ENCODE measurements around the gene CADM1.

Gene CADM1

GRCh38 chr11:115389790-115390189 is 114.4 kb downstream of the CADM1 start:
- H3K4me3 ChIP-seq (ENCODE audit: insufficient read length, low read depth), result no peak overlapping the region

GRCh38 chr11:115385226-115385625 is 119.0 kb downstream of the CADM1 start:
- Histone ChIP-seq H3K9me3 (ENCODE audit: insufficient read depth, low read length) (no peaks in the 10 kb centered on the region), H3K9ac (ENCODE audit: insufficient read length, low read depth) (no peak overlapping the region), H3K36me3 (ENCODE audit: insufficient read depth, insufficient read length, low read length) (no peaks in the 10 kb centered on the region), H3K4me3 (ENCODE audit: insufficient read length, low read depth) (no peak overlapping the region), H3K4me1 (ENCODE audit: insufficient read depth, insufficient read length) (peaks cover 3% of the 10 kb centered on the region), H3K27me3 (ENCODE audit: insufficient read depth, insufficient read length) (no peaks in the 10 kb centered on the region)
- no peak for DNase-seq (ENCODE audit: low read depth, low spot score)
- TF ChIP-seq ZNF274 (IDR thresholded peaks at IDR 0.05; ENCODE audit: low read depth, low read length) (no peak), YY1 (IDR thresholded peaks at IDR 0.05; ENCODE audit: insufficient read depth, insufficient read length) (no peak), SUZ12 (IDR thresholded peaks at IDR 0.05; ENCODE audit: extremely low read depth, insufficient read depth, insufficient read length) (no peak)

More at GRCh38 chr11:115389790-115390189, 114.4 kb downstream of the CADM1 start:
- TF ChIP-seq YY1 (IDR thresholded peaks at IDR 0.05; ENCODE audit: insufficient read depth, insufficient read length) (no peak), ZNF274 (IDR thresholded peaks at IDR 0.05; ENCODE audit: low read depth, low read length) (no peak), SUZ12 (IDR thresholded peaks at IDR 0.05; ENCODE audit: extremely low read depth, insufficient read depth, insufficient read length) (no peak)
- no peaks in the 10 kb centered on the region for H3K27me3 ChIP-seq (ENCODE audit: insufficient read depth, insufficient read length)
- no peaks in the 10 kb centered on the region for H3K9me3 ChIP-seq (ENCODE audit: insufficient read depth, low read length)
- peaks cover 3% of the 10 kb centered on the region for H3K4me1 ChIP-seq (ENCODE audit: insufficient read depth, insufficient read length)
- DNase-seq (ENCODE audit: low read depth, low spot score), result no peak
- no peaks in the 10 kb centered on the region for H3K36me3 ChIP-seq (ENCODE audit: insufficient read depth, insufficient read length, low read length)
- H3K9ac ChIP-seq (ENCODE audit: insufficient read length, low read depth), result no peak overlapping the region

- no peaks in the 10 kb centered on the region for H3K27me3 ChIP-seq (ENCODE audit: insufficient read depth, insufficient read length)
- no peak for TF ChIP-seq YY1 (IDR thresholded peaks at IDR 0.05; ENCODE audit: insufficient read depth, insufficient read length)
- no peak for TF ChIP-seq ZNF274 (IDR thresholded peaks at IDR 0.05; ENCODE audit: low read depth, low read length)
- TF ChIP-seq SUZ12 (IDR thresholded peaks at IDR 0.05; ENCODE audit: extremely low read depth, insufficient read depth, insufficient read length), result no peak
Observed at GRCh38 chr11:115384236-115384635, 120.0 kb downstream of the CADM1 start.

GRCh38 chr11:115383431-115383830 is 120.8 kb downstream of the CADM1 start:
- no peak for DNase-seq (ENCODE audit: low read depth, low spot score)
- H3K9ac ChIP-seq (ENCODE audit: insufficient read length, low read depth), result no peak overlapping the region
- TF ChIP-seq YY1 (IDR thresholded peaks at IDR 0.05; ENCODE audit: insufficient read depth, insufficient read length), result no peak
- TF ChIP-seq ZNF274 (IDR thresholded peaks at IDR 0.05; ENCODE audit: low read depth, low read length), result no peak
- TF ChIP-seq SUZ12 (IDR thresholded peaks at IDR 0.05; ENCODE audit: extremely low read depth, insufficient read depth, insufficient read length), result no peak
- no peaks in the 10 kb centered on the region for H3K4me1 ChIP-seq (ENCODE audit: insufficient read depth, insufficient read length)
- H3K4me3 ChIP-seq (ENCODE audit: insufficient read length, low read depth), result no peak overlapping the region
- H3K9me3 ChIP-seq (ENCODE audit: insufficient read depth, low read length), result no peaks in the 10 kb centered on the region
- H3K27me3 ChIP-seq (ENCODE audit: insufficient read depth, insufficient read length), result no peaks in the 10 kb centered on the region
- H3K36me3 ChIP-seq (ENCODE audit: insufficient read depth, insufficient read length, low read length), result no peaks in the 10 kb centered on the region

More at GRCh38 chr11:115384236-115384635, 120.0 kb downstream of the CADM1 start:
- Histone ChIP-seq H3K36me3 (ENCODE audit: insufficient read depth, insufficient read length, low read length) (no peaks in the 10 kb centered on the region), H3K9ac (ENCODE audit: insufficient read length, low read depth) (no peak overlapping the region), H3K4me3 (ENCODE audit: insufficient read length, low read depth) (no peak overlapping the region), H3K4me1 (ENCODE audit: insufficient read depth, insufficient read length) (no peaks in the 10 kb centered on the region), H3K9me3 (ENCODE audit: insufficient read depth, low read length) (no peaks in the 10 kb centered on the region)
- no peak for DNase-seq (ENCODE audit: low read depth, low spot score)

- Histone ChIP-seq H3K4me3 (ENCODE audit: insufficient read length, low read depth) (no peak overlapping the region), H3K4me1 (ENCODE audit: insufficient read depth, insufficient read length) (no peaks in the 10 kb centered on the region), H3K9ac (ENCODE audit: insufficient read length, low read depth) (no peak overlapping the region), H3K9me3 (ENCODE audit: insufficient read depth, low read length) (no peaks in the 10 kb centered on the region), H3K27me3 (ENCODE audit: insufficient read depth, insufficient read length) (no peaks in the 10 kb centered on the region), H3K36me3 (ENCODE audit: insufficient read depth, insufficient read length, low read length) (peaks cover 3% of the 10 kb centered on the region)
- no peak for TF ChIP-seq ZNF274 (IDR thresholded peaks at IDR 0.05; ENCODE audit: low read depth, low read length)
- TF ChIP-seq SUZ12 (IDR thresholded peaks at IDR 0.05; ENCODE audit: extremely low read depth, insufficient read depth, insufficient read length), result no peak
- TF ChIP-seq YY1 (IDR thresholded peaks at IDR 0.05; ENCODE audit: insufficient read depth, insufficient read length), result no peak
- DNase-seq (ENCODE audit: low read depth, low spot score), result no peak
Observed at GRCh38 chr11:115379528-115379927, 124.7 kb downstream of the CADM1 start.

GRCh38 chr11:115378557-115378956 is 125.7 kb downstream of the CADM1 start:
- H3K9me3 ChIP-seq (ENCODE audit: insufficient read depth, low read length), result no peaks in the 10 kb centered on the region
- H3K27me3 ChIP-seq (ENCODE audit: insufficient read depth, insufficient read length), result no peaks in the 10 kb centered on the region
- no peak for TF ChIP-seq ZNF274 (IDR thresholded peaks at IDR 0.05; ENCODE audit: low read depth, low read length)
- no peak for TF ChIP-seq SUZ12 (IDR thresholded peaks at IDR 0.05; ENCODE audit: extremely low read depth, insufficient read depth, insufficient read length)
- TF ChIP-seq YY1 (IDR thresholded peaks at IDR 0.05; ENCODE audit: insufficient read depth, insufficient read length), result no peak
- H3K36me3 ChIP-seq (ENCODE audit: insufficient read depth, insufficient read length, low read length), result peaks cover 3% of the 10 kb centered on the region
- DNase-seq (ENCODE audit: low read depth, low spot score), result no peak
- H3K4me1 ChIP-seq (ENCODE audit: insufficient read depth, insufficient read length), result no peaks in the 10 kb centered on the region
- H3K4me3 ChIP-seq (ENCODE audit: insufficient read length, low read depth), result no peak overlapping the region
- no peak overlapping the region for H3K9ac ChIP-seq (ENCODE audit: insufficient read length, low read depth)

- no peaks in the 10 kb centered on the region for H3K9me3 ChIP-seq (ENCODE audit: insufficient read depth, low read length)
- no peaks in the 10 kb centered on the region for H3K4me1 ChIP-seq (ENCODE audit: insufficient read depth, insufficient read length)
- H3K27me3 ChIP-seq (ENCODE audit: insufficient read depth, insufficient read length), result no peaks in the 10 kb centered on the region
- no peak overlapping the region for H3K9ac ChIP-seq (ENCODE audit: insufficient read length, low read depth)
- no peak overlapping the region for H3K4me3 ChIP-seq (ENCODE audit: insufficient read length, low read depth)
- no peak for TF ChIP-seq SUZ12 (IDR thresholded peaks at IDR 0.05; ENCODE audit: extremely low read depth, insufficient read depth, insufficient read length)
- TF ChIP-seq ZNF274 (IDR thresholded peaks at IDR 0.05; ENCODE audit: low read depth, low read length), result no peak
- TF ChIP-seq YY1 (IDR thresholded peaks at IDR 0.05; ENCODE audit: insufficient read depth, insufficient read length), result no peak
- DNase-seq (ENCODE audit: low read depth, low spot score), result no peak
- peaks cover 3% of the 10 kb centered on the region for H3K36me3 ChIP-seq (ENCODE audit: insufficient read depth, insufficient read length, low read length)
Observed at GRCh38 chr11:115377882-115378296, 126.3 kb downstream of the CADM1 start.

All from NT2/D1 (cell line).